Naive thymus-derived CD8-positive, alpha-beta T cell (primary cell): ENCODE results near the gene OTOG. TPM values are rescaled to one million over a fixed set of nuclear protein-coding genes. Genes with fewer than 3 reads are reported as not detected.

ENCODE experiments used
- ATAC-seq, 2 donors: fragments of 150-1000 bp; cut with Tn5 transposase in 1 of 2; sonication (Bioruptor Pico), chemical (Tn5 transposase) in 1 of 2; 1 replicate in 1 of 2; 2 replicates in 1 of 2; pipeline ENCODE4 v1.10.0; 2021; ENCODE audit warnings: mild to moderate bottlenecking in 2 of 2, moderate library complexity in 2 of 2
- POLR2A ChIA-PET: fragments of 350-600 bp; sonication (Branson Sonifier 250); formaldehyde crosslinking; loops from one replicate; lab custom pipeline; 2021; ENCODE audit warnings: antibody characterized with exemption; lab: Charles Lee
- DNase-seq, 10 donors: peaks; one replicate each; pipeline versions ENCODE4 v3.0.0 to v3.0.0-alpha.2; 2020 to 2022
- H3K27ac Mint-ChIP-seq, 10 donors: one replicate each; pipeline ENCODE4 v1.8.0; 2020 to 2022; ENCODE audit warnings: mild to moderate bottlenecking in 10 of 10, mixed read lengths in 10 of 10, moderate library complexity in 4 of 10, inconsistent platforms in 1 of 10
- H3K27me3 Mint-ChIP-seq, 5 donors: one replicate each; pipeline ENCODE4 v1.8.0; 2021 to 2022; ENCODE audit warnings: mixed read lengths in 5 of 5
- H3K36me3 Mint-ChIP-seq, 3 donors: one replicate each; pipeline ENCODE4 v1.8.0; 2020 to 2022; ENCODE audit warnings: mixed read lengths in 3 of 3, mild to moderate bottlenecking in 2 of 3, inconsistent platforms in 1 of 3
- H3K4me1 Mint-ChIP-seq, 4 donors: one replicate each; pipeline ENCODE4 v1.8.0; 2021 to 2022; ENCODE audit warnings: mixed read lengths in 4 of 4
- H3K4me3 Mint-ChIP-seq, 10 donors: one replicate each; pipeline ENCODE4 v1.8.0; 2020 to 2022; ENCODE audit warnings: mild to moderate bottlenecking in 10 of 10, mixed read lengths in 10 of 10, moderate library complexity in 6 of 10, inconsistent platforms in 1 of 10
- H3K9me3 Mint-ChIP-seq, 9 donors: one replicate each; pipeline ENCODE4 v1.8.0; 2020 to 2022; ENCODE audit warnings: mixed read lengths in 9 of 9, mild to moderate bottlenecking in 3 of 9, inconsistent platforms in 1 of 9, moderate library complexity in 1 of 9
- polyA plus RNA-seq, 3 donors: library from polyadenylated mRNA; unstranded; fragments of 300-500 nt; fragmentation: Illumina TruSeq; gene quantifications; one replicate each; pipeline ENCODE4 v1.2.3, GENCODE V29; 2021
- total RNA-seq, 8 experiments: library from RNA in 2 of 8; stranded (reverse) in 2 of 8; gene quantifications; one replicate each; pipeline ENCODE4 v1.2.3 and lab custom pipeline; 2021 to 2026

Gene OTOG
- total and polyA plus RNA-seq, 5 experiments from 2014 or later = not detected

DNA sequence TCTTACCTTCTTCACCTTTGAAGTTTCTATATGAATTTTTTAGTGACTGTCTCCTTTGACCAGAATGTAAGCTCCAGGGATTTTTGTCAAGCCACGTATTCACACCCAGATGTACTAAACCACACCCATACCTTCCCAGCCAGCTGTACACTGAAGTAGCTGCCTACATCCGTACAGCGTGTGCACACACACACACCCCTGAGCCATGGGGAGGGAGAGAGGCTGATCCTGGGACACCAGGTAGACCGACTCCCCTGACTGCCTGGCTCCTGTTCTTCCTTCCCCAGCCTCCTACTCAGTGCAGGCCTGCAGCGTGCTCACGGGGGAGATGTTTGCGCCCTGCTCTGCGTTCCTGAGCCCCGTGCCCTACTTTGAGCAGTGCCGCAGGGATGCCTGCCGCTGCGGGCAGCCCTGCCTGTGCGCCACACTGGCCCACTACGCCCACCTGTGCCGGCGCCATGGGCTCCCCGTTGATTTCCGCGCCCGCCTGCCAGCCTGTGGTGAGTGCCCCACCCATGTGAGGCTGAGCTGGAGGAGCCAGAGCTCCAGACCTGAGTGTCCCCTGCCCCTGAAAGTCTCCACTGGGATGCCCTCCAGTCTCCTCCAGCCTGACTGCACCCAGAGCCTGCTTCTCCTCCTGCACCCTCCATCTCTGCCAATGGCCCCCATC is 25.9 kb downstream of the OTOG start:
- H3K27ac Mint-ChIP-seq = peak overlapping the region in 2 of 10 donors; percentile 7 to 78

DNA sequence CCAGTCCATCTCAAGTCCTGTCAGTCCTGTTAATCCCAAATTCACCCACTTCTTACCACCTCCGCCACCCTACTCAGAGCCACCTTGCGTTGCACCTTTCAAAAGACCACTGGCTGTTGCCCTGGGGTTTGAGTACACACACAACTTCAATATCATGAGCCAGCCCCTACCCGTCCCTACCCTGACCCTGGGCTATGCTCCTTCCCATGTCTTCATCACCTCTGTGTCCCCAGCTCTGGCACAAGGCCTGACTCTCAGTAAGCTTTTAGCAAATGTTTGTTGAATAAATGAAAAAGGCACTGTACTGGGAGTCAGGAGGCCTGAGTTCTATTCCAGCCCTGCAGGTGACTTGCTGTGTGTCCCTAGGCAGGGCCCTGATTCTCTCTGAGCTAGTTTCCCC is 26.5 kb downstream of the OTOG start:
- H3K4me3 Mint-ChIP-seq = no peak overlapping the region
- no peaks in the 10 kb centered on the region for H3K9me3 Mint-ChIP-seq
- DNase-seq (no peak), ATAC-seq (no peak)
- peak overlapping the region in 1 of 10 donors; percentile 78 for H3K27ac Mint-ChIP-seq
- H3K4me1 Mint-ChIP-seq = peaks cover 0 to 11% (median 3%) of the 10 kb centered on the region in 4 donors
- H3K27me3 Mint-ChIP-seq = peaks cover 0 to 25% (median 4%) of the 10 kb centered on the region in 5 donors
- no peaks in the 10 kb centered on the region for H3K36me3 Mint-ChIP-seq
- POLR2A ChIA-PET = no interaction called here

More for the DNA sequence above, 25.9 kb downstream of the OTOG start:
- Mint-ChIP-seq H3K9me3 (no peaks in the 10 kb centered on the region), H3K4me1 (peaks cover 0 to 11% (median 3%) of the 10 kb centered on the region in 4 donors), H3K4me3 (no peak overlapping the region), H3K27me3 (peaks cover 0 to 25% (median 4%) of the 10 kb centered on the region in 5 donors), H3K36me3 (no peaks in the 10 kb centered on the region)
- no peak for DNase-seq
- ATAC-seq = no peak
- POLR2A ChIA-PET = no interaction called here

DNA sequence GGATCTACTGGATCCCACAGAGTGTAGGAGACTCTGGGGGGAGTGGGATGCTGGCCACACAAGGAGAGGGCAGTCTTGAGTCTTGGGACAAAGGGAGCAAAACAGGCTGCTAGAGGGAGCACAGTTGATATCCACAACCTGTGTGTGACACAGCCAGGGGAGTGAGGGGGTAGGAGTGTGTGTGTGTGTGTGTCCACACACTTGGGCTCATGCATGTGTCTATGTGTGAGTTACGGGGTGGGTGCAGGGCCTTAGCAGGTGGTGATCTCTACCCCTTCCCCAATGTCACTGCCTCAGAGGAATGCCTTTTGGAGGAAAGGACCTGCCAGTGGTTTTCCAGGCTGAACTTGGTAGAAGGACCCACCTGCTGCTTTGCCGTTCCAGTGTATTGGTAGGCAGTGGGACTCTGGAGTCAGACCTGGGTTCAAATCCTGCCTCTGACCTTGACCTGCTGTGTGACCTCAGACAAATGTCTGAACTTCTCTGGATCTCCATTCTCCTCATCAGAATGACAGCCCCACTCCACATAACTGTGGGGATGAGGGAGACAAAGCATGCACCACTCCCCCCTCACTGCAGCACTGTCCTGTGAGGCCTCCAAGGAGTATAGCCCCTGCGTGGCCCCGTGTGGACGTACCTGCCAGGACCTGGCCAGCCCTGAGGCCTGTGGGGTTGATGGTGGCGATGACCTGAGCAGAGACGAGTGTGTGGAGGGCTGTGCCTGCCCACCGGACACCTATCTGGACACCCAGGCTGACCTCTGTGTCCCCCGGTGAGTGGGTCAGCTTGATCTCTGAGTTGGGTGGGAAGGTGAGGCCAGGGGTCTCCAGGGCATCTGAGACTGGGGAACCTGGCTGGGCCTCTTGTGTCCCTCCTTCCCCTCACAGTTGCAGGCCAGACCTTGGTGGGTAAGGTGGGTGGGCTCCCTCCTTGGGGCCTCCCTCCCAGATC is 27.4 kb downstream of the OTOG start:
- no peak overlapping the region for H3K27ac Mint-ChIP-seq
- no peak overlapping the region for H3K4me3 Mint-ChIP-seq
- peaks cover 0 to 11% (median 3%) of the 10 kb centered on the region in 4 donors for H3K4me1 Mint-ChIP-seq
- H3K27me3 Mint-ChIP-seq = peaks cover 0 to 25% (median 4%) of the 10 kb centered on the region in 5 donors
- H3K36me3 Mint-ChIP-seq = no peaks in the 10 kb centered on the region
- POLR2A ChIA-PET = no interaction called here
- DNase-seq (no peak), ATAC-seq (no peak)
- no peaks in the 10 kb centered on the region for H3K9me3 Mint-ChIP-seq

DNA sequence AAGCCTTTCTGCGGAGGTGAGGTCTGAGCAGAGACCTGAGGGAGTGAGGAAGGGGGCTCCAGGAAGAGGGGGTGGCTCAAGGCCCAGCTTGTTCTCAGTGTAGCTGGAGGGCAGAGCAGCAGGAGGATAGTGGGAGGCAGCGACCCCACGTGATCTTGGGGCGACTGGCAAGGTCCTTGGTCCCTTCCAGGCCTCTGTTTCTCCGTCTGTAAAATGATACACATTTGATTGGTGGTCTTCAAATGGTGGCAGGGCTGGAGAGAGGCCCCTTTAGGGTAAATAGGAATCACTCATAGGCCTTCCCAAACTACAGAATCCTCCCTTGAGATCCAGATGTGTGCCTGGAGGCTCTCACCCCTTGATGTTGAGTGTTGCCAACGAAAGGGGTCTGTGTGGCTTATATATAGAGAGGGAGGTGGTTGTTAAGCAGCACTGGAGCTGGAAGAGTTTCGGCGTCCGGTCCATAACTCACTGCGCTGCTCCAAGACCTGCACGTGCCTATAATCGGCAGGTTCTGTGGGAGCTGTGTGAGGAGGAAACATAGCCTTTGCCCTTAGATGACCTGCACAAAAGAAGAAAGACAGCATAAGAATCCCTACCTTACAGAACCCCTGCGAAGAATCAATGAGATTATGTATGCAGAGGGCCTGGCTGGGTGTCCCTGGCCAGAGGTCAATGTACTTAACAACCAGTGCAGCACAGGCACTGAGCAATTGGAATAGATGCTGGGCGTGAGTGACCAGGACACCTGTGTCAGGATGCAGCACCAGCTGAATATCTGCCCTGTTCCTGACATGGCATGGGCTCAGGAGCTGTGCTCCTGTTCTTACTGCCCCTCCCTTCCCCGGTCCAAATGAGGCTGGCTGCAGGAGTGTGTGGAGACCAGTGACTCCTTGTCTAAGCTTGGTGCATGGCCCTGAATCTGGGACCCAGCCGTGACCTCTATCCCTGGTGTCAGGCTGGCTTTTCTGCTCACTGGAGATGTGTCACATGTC is 28.7 kb downstream of the OTOG start:
- Mint-ChIP-seq H3K36me3 (no peaks in the 10 kb centered on the region), H3K9me3 (no peaks in the 10 kb centered on the region), H3K27ac (peak overlapping the region in 1 of 10 donors; percentile 56), H3K27me3 (peaks cover 0 to 25% (median 4%) of the 10 kb centered on the region in 5 donors), H3K4me3 (no peak overlapping the region), H3K4me1 (peaks cover 0 to 11% (median 3%) of the 10 kb centered on the region in 4 donors)
- POLR2A ChIA-PET = no interaction called here
- no peak for ATAC-seq
- no peak for DNase-seq

DNA sequence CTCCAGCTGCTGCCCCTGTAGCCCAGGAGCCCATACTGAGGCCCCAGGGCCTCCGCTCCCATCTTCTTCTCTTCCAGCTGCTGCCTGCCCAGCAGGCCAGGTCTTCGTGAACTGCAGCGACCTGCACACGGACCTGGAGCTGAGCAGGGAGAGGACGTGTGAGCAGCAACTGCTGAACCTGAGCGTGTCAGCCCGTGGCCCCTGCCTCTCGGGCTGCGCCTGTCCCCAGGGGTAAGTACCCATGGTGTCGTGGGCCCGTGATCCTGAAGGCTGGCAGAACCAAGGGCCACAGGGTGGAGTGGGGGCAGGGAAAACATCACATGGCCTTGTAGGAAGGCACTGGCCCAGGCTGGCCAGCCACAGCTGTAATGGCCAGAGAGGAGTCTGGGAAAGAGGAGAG is 31.2 kb downstream of the OTOG start:
- DNase-seq (no peak), ATAC-seq (no peak)
- Mint-ChIP-seq H3K27me3 (peaks cover 0 to 18% (median 3%) of the 10 kb centered on the region in 5 donors), H3K4me1 (peaks cover 0 to 1% (median 0%) of the 10 kb centered on the region in 4 donors), H3K4me3 (no peak overlapping the region), H3K27ac (no peak overlapping the region), H3K9me3 (no peaks in the 10 kb centered on the region), H3K36me3 (no peaks in the 10 kb centered on the region)
- POLR2A ChIA-PET = no interaction called here

GRCh38 chr11:17578958-17579357 is 31.9 kb downstream of the OTOG start:
- ATAC-seq = no peak
- peaks cover 0 to 11% (median 3%) of the 10 kb centered on the region in 5 donors for H3K27me3 Mint-ChIP-seq
- POLR2A ChIA-PET = no interaction called here

DNA sequence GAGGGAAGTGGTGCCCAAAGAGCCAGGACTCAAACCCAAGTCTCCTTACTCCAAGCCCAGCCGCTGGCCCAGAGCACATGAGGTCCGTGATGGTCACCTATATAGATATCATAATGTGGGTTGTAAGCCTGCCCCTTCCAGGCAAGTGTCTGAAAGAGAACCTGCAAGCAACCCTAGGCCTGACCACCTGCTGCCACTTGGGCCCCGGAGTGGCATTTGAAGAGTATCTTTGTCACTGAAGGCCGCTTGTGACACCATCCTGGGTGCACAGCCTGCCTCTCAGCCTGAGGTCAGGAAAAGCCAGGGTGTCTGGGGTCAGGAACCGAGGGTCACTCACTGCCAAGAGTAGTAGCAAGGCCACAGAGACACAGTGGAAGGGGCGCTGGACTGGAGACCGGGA is 32.4 kb downstream of the OTOG start:
- POLR2A ChIA-PET = no interaction called here
- no peaks in the 10 kb centered on the region for H3K36me3 Mint-ChIP-seq
- no peak for ATAC-seq

More at GRCh38 chr11:17578958-17579357, 31.9 kb downstream of the OTOG start:
- peak in 1 of 10 donors; percentile 5 for DNase-seq
- H3K36me3 Mint-ChIP-seq = no peaks in the 10 kb centered on the region
- no peak overlapping the region for H3K4me3 Mint-ChIP-seq
- H3K9me3 Mint-ChIP-seq = no peaks in the 10 kb centered on the region
- H3K4me1 Mint-ChIP-seq = no peaks in the 10 kb centered on the region
- H3K27ac Mint-ChIP-seq = no peak overlapping the region

DNA sequence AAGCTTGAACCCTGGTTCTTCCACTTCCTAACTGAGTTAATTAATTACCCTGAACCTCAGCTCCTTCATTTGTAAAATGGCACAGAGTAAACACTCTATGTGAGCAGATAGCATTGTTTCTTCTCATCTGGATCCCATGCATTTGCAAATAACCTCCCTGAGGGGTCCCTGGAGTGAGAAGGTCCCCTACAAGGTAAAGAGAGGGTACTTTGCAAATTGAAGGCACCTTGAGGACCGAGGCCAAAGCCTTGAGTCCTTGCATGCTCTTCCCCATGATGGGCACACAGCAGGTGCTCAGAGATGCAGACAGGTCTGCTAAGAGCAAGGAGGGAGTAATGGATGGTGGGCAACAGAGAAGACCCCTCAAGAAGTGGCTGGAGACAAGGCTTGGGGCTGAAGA is 33.2 kb downstream of the OTOG start:
- Mint-ChIP-seq H3K27ac (no peak overlapping the region), H3K27me3 (peaks cover 0 to 5% (median under 1%) of the 10 kb centered on the region in 5 donors), H3K36me3 (no peaks in the 10 kb centered on the region), H3K4me1 (no peaks in the 10 kb centered on the region), H3K4me3 (no peak overlapping the region), H3K9me3 (no peaks in the 10 kb centered on the region)
- POLR2A ChIA-PET = no interaction called here
- DNase-seq = peak in 1 of 10 donors; percentile 24
- no peak for ATAC-seq

More for the DNA sequence above, 32.4 kb downstream of the OTOG start:
- Mint-ChIP-seq H3K9me3 (no peaks in the 10 kb centered on the region), H3K27me3 (peaks cover 0 to 9% (median 3%) of the 10 kb centered on the region in 5 donors), H3K4me1 (no peaks in the 10 kb centered on the region), H3K27ac (no peak overlapping the region), H3K4me3 (no peak overlapping the region)
- DNase-seq = peak in 1 of 10 donors; percentile 12

GRCh38 chr11:17581036-17581731 is 34.1 kb downstream of the OTOG start:
- H3K4me3 Mint-ChIP-seq = no peak overlapping the region
- H3K27me3 Mint-ChIP-seq = peaks cover 0 to 8% (median 2%) of the 10 kb centered on the region in 5 donors
- no peaks in the 10 kb centered on the region for H3K4me1 Mint-ChIP-seq
- H3K9me3 Mint-ChIP-seq = no peaks in the 10 kb centered on the region
- no peak for ATAC-seq
- H3K36me3 Mint-ChIP-seq = no peaks in the 10 kb centered on the region
- POLR2A ChIA-PET = no interaction called here
- no peak overlapping the region for H3K27ac Mint-ChIP-seq
- peak in 1 of 10 donors; percentile 27 for DNase-seq

GRCh38 chr11:17581732-17582053 is 34.6 kb downstream of the OTOG start:
- Mint-ChIP-seq H3K9me3 (no peaks in the 10 kb centered on the region), H3K27ac (no peak overlapping the region), H3K27me3 (peaks cover 0 to 14% (median 2%) of the 10 kb centered on the region in 5 donors), H3K4me3 (no peak overlapping the region), H3K4me1 (no peaks in the 10 kb centered on the region), H3K36me3 (no peaks in the 10 kb centered on the region)
- no peak for ATAC-seq
- POLR2A ChIA-PET = no interaction called here
- DNase-seq = no peak

GRCh38 chr11:17585911-17586695 is 39.0 kb downstream of the OTOG start:
- DNase-seq = peak in 2 of 10 donors; percentile 12 to 53
- ATAC-seq = no peak

More at GRCh38 chr11:17585911-17586695, 39.0 kb downstream of the OTOG start:
- Mint-ChIP-seq H3K9me3 (no peaks in the 10 kb centered on the region), H3K27me3 (peaks cover 0 to 18% (median 8%) of the 10 kb centered on the region in 5 donors), H3K27ac (no peak overlapping the region), H3K36me3 (no peaks in the 10 kb centered on the region), H3K4me3 (no peak overlapping the region), H3K4me1 (no peaks in the 10 kb centered on the region)
- POLR2A ChIA-PET = no interaction called here
